Astrocyte of the hippocampus (primary cell): ENCODE measurements around the gene KIF26B.
A peak's percentile ranks its signal among the peaks of the same experiment; 100 is the strongest.
"Not testable (repeated sequence)": the region's sequence is repeated elsewhere in the genome, so short reads cannot be mapped to it uniquely, and the experiment has no call there.

Experiments used
- DNase-seq: peaks from one replicate; pipeline ENCODE4 v3.0.0; 2011; ENCODE audit warnings: low read depth, low spot score

KIF26B gene

GRCh38 chr1:245645894-245646293 is 491.1 kb downstream of the KIF26B start:
- DNase-seq: no peak

GRCh38 chr1:245648749-245649522 is 494.2 kb downstream of the KIF26B start:
- no peak for DNase-seq

DNA sequence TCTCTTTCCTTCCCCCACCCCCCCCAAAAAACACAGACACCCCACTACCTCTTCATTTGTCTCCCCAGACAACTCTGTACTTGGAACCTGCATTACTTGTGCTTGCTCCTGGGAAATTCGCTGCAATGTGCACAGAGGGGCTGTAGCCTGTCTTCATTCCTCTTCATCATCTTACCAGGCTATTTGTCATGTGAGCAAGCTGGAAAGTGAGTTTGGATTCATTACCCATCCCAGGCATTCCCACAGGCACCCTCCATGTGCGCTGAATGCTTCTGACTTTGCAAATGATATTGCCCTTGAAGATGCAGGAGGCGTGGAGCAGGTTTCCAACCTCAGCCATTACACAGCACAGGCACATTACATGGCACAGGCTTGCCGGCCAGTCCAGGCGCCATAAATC is 494.9 kb downstream of the KIF26B start:
- no peak for DNase-seq

DNA sequence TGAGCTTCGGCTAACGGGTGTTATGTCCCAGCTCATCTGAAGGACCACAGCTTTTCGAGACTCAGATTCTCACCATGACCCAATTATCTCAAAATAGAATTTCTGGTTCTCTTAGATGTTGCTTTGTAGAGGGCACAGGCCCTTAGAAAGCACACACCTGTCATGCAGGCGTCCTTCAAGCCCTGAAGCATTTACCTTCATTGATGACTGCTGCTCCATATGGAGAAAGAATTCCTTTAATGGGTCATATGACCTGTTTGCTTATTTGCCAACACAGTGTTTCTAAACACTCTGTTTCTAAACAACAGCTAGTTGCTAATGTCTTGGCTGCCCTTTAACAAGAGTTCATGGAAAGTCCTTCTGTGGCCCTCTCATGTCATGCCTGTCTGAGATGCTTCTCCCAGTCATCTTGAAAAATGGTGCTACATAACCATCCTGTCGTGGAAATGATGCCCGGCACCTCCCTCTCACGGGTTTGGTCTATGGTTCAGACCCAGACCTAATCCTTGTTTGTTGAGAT is 495.7 kb downstream of the KIF26B start:
- DNase-seq: no peak

- DNase-seq: no peak
Measured at GRCh38 chr1:245651093-245651492, 496.3 kb downstream of the KIF26B start.

- DNase-seq: no peak
Measured at GRCh38 chr1:245652116-245652515, 497.3 kb downstream of the KIF26B start.

DNA sequence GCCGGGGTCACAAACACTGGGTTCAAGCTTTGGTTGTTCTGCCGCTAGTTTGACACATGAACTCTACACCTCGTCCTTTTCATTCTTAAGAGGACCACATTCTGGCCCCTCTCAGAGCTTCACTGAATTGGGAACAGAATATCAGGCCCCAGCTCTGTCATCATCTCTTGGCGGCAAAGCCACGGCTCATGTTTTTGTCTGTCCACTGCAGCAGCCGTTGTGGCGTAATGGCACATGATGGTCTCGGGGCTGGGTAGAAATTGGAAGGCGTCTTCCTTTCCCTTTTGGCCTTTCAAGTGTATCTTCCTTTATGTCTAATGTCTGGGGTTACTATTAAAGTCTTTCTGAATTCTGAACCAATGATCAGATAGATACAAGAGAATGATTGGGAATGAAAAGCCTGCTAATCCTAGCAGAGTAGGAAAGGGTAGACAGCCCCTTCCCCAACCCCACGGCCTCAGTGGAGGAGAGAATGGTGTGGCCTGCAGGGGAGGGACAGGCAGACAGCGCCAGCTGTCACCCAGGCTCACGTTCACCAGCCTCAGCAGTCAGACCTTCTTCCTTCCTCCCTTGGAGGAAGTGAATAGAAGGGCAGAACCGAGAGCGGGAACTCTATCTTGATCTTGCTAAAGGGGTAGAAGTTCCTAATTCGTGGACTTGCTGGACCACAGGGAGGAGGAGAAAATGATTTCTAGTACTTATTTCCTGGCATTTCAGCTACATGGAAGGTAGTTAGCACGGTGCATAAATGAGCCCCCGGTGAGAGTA is 498.1 kb downstream of the KIF26B start:
- no peak for DNase-seq

DNA sequence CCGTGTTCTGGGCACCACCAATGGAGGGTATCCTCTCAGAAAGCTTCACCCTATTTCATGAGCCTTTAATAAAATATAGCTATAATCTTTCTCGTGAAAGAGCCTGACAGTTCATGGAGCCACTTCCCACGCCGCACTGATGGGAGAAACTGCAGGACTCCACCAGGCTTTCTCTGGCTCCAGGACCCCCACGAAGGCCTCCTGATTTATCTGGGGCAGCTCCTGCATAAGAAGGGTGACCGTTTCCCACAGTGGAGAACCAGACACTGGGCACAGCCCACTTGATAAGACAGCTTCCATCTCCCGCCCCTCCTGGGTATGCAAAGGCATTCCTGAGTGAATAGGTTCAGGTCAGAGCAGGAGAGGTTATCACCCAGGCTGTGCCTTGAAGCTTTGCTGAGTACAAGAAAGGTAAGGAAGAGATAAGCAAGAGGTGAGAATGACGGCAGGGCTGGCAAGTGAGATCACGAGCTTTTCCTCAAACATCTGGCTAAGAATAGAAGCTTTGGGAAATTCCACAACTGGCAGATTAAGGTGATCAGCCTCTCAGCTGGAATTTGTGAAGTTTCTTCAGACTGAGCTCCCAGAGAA is 499.8 kb downstream of the KIF26B start:
- no peak for DNase-seq

GRCh38 chr1:245656189-245656717 is 501.5 kb downstream of the KIF26B start:
- DNase-seq: no peak

DNA sequence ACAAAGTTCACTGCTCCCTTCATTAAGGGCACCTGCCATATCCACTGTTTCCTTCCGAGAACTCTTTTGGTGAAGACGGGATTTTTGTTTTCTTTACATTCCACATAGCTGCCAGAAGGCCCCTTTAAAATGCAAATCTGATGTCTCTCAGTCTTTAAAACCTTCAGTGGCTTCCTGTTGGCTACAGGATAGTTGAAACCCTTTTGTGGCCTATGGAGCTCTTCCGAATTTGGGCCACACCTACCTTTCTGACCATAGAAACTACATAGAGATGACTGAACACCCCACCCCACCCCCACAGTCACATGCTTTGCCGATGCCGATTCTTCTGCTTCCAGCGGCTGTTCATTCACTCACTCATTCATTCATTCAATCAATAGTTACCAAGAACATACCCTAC is 502.6 kb downstream of the KIF26B start:
- no peak for DNase-seq

GRCh38 chr1:245663373-245663772 is 508.6 kb downstream of the KIF26B start:
- DNase-seq: no peak

DNA sequence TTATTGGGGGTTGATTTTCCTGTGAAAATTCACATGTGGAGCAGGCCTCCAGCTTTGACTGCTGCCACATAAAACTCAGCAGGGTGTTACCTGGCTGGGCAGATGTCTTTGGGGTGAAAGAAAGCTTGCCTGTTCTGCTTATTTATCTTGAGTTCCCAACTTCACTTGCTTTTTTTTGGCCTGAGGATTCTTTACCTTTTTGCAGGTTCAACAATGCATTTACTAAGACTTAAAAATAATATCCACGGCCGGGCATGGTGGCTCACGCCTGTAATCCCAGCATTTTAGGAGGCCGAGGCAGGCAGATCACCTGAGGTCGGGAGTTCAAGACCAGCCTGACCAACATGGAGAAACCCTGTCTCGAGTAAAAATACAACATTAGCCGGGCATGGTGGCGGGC is 509.1 kb downstream of the KIF26B start:
- DNase-seq: no peak

DNA sequence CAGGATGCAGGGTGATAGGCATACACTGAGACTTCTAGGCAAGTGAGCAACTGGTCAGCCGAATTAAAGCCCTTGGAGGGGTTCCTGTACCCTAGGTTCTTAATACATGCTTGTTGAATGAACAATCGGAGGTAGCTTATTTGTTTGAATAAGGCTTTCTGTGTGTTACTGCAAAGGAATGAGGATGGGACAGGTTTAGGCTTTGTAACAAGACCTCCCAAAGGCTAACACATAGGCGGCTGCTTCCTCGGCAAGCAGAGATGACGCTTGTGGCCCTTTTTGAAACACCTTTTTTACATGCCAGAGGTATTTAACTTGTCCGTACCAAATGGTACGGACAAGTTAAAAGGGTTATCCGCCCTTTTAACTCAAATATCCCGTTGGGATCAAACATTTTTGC is 511.6 kb downstream of the KIF26B start:
- no peak for DNase-seq

- no peak for DNase-seq
Measured at GRCh38 chr1:245671349-245671748, 516.6 kb downstream of the KIF26B start.

- DNase-seq: no peak
Measured at GRCh38 chr1:245671966-245672767, 517.4 kb downstream of the KIF26B start.

GRCh38 chr1:245672836-245673656 is 518.3 kb downstream of the KIF26B start:
- DNase-seq: not testable (repeated sequence)

GRCh38 chr1:245673881-245674414 is 519.2 kb downstream of the KIF26B start:
- DNase-seq: no peak

- DNase-seq: peak; percentile 18
Measured at GRCh38 chr1:245677461-245678240, 522.9 kb downstream of the KIF26B start.

GRCh38 chr1:245678860-245679411 is 524.2 kb downstream of the KIF26B start:
- no peak for DNase-seq
